HG03571 (cell line): ENCODE measurements around the gene PLD1.
"Not testable (repeated sequence)": the region's sequence is repeated elsewhere in the genome, so short reads cannot be mapped to it uniquely, and the experiment has no call there.

Source experiments
- ATAC-seq: cut with Tn5 transposase; IDR thresholded peaks from one replicate; pipeline ENCODE4 v1.9.1; 2021; ENCODE audit not compliant: unreplicated experiment

The PLD1 gene

GRCh38 chr3:171809861-171810628, at the start of gene PLD1:
PLD1 (minus strand) TSS chr3:171810483; CDS start chr3:171738051, 72,432 bp downstream.
- ATAC-seq, result peak; percentile 63

- not testable (repeated sequence) for ATAC-seq
Measured at GRCh38 chr3:171858770-171859169, 48.5 kb upstream of the PLD1 start.

- ATAC-seq, result no peak
Measured at GRCh38 chr3:171854649-171855305, 44.5 kb upstream of the PLD1 start.

DNA sequence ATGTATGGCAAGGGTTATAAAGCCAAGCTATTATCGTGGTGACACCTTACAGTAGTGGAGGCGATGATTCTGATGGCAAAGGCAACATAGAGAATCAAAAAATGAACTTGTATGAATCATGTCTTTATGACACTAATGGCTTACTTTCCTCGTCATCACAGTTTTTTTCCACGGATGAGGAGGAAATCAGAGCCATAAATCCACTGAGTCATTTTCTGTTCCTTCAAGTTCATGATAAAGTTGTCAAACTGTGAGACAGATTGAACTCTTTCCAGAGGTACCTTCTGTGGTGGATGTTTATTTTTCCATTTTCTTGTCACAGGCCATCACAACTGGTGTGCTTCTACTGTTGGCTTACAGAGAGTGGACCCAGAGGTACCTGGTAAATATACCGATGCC, 41.4 kb upstream of the PLD1 start:
- ATAC-seq, result no peak

DNA sequence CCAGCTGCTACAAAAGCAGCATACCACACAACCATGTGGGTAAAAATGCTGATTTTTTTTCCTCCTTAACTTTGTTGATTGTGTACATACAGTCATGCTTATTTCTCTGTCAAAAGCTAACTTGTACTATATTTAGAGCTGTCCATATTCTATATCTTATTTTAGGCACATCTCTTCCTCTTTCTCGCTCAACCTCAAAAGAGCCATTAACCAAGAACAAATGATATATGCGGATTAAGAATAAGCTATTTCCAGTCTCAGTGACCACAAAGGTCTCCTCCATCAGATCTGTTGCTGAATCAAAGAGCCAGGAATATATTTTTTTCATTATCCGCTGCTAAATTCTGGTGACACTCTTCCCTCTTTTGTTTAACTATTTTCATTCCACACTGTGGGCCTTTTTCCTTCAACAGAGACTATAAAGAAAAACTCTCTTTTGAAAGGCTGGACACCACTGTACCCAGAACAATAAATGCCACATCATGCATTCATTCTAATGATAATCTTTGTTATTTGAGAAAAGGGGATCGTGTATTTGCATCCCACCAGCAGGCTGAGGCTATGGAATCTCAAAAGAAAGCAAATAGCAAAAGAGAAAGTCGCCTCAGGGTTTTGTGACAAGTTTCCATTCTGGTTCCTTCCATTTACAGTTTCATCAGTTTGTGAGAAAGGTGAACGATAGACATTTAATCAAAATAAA, 40.8 kb upstream of the PLD1 start:
- ATAC-seq, result no peak

- ATAC-seq, result no peak
Measured at GRCh38 chr3:171850320-171850959, 40.2 kb upstream of the PLD1 start.

DNA sequence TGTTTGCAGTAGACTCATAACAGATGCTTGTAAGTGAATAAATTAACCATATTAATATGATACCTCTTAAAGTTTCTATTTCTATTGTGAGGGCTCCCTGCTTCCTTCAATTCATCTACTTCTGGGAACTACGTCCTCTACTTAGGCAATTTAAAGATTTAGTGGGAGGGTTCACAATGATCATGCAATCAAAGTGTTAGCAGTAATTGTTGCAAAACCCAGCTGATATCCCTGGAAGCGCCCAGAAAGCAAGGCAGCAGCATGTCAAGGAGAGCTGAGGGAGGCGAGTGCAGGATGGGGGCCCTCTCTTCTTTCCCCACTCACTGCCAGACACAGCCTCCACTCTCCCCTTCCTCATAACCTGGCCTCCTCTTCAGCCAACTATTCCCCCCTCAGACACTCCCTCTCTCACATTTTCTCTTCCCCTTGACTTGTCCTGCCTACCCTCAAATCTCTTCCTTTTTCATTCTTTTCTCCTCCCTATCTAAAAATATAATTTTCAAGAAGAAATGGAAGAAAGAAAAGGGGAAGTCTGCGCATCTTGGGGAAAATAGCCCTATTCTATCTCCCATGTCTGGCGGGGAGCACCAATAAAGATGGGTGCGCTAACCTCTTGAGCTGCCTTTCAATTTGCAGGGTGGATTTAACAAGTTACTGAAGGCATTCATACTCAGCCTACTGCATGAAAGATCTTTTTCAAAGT, 39.5 kb upstream of the PLD1 start:
- no peak for ATAC-seq

GRCh38 chr3:171847595-171848259, 37.4 kb upstream of the PLD1 start:
- ATAC-seq, result no peak

GRCh38 chr3:171847133-171847532, 36.9 kb upstream of the PLD1 start:
- no peak for ATAC-seq

DNA sequence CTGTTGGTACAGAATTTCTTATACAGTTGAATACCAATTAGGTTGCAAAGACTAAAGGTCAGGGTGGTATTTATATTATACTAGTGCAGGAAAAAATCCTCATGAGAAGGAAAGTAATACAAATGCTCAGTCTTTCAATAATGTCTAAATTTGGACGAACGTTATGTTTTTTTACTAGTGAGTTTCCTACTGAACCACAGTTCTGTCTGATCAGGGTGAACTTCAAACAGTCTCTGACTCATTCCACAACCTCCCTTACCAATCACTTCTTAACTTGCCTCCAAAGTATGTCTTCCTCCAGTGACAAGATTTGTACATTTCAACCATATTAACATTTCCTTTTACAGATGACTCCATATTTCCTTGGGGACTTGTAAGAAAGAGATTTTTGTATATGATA, 36.3 kb upstream of the PLD1 start:
- peak; percentile 91 for ATAC-seq

GRCh38 chr3:171845481-171846284, 35.4 kb upstream of the PLD1 start:
- ATAC-seq, result no peak

DNA sequence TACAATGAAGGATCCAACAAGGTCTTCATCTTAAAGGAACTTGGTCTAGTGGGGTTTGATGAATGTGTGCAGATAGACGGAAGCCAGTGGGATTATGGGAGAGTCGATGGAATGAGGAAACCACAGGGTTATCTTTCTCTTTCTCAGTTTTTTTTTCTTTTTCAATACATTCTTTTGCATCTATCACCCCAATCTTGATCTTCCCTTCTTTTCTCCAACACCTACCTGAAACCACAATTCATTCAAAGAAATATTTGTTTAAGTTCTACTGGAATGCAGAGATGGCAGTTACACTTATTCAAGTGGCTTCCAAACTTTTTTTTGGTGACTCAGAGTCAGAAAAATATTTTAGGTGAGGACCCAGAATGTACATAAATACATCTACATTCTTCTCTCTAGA, 34.6 kb upstream of the PLD1 start:
- ATAC-seq, result no peak

DNA sequence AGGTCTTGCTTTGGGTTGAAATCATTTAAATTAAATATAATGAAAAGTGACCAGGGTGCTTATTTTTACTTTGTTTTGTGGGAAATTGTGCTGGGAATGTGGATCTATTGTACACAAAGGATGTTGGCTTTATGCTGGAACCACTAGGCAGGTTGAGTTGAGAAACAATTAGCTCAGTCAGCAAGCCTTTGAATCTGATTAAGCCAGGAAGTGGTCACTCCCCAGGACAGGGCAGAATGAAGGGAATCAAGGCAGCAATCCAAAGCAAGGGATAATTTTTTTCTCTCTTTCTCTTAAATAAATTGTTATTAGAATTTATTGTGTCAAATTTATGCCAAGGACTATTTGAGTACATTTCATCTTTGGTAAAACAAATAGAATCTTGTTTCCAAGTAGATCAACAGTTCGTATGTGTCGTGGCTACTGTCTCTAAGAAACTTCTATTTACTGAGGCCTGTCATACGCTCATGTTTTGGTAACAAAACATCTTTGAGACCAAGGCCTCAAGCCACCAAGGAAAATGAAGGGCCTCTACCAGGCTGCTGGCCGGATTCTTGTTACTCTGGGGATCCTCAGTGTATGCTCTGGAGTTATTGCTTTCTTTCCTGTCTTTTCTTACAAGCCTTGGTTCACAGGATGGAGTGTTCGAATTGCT, 32.7 kb upstream of the PLD1 start, which contains the start of gene TMEM212:
TMEM212 (plus strand) TSS at position 486 of the 655 bp plus-strand sequence; CDS start at position 521, 35 bp downstream.
- no peak for ATAC-seq

DNA sequence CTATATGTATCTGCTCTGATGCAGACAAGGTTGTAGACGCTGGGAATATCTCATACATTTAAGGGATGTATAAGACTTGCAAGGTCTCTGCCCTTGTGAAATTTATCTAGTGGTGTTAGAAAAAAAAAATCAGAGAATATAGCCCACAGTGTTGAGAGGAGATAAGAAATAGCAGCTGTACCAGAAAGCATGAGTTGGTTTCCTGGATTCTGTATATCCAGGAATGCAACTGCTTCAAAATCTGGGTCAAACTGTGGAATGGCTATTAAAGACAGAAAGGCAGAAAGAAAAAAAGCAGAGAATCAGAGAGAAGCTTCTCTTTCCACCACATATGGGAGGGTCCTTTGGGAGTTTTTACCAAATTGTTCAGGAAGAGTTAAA, 31.3 kb upstream of the PLD1 start:
- no peak for ATAC-seq

- ATAC-seq, result no peak
Measured at GRCh38 chr3:171840811-171841619, 30.7 kb upstream of the PLD1 start.

DNA sequence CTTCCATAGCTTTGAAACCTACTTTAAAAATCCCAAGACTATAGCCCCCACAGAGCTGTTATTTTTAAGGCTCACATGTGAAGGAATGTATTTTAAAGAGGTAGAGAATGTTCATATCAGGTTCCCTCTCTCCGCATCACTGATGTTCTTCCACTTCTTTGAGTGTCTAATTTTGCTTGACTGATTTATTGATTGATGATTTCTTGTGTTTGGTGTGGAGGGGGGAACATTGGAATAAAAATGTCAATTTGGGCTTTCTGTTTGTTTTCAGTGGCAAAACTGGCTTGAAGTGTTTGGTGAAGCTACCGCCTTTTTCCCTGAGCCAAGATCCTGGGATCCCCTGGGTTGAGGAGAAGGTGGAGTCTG, 30.1 kb upstream of the PLD1 start:
- no peak for ATAC-seq

GRCh38 chr3:171839270-171839669, 29.0 kb upstream of the PLD1 start:
- ATAC-seq, result no peak

DNA sequence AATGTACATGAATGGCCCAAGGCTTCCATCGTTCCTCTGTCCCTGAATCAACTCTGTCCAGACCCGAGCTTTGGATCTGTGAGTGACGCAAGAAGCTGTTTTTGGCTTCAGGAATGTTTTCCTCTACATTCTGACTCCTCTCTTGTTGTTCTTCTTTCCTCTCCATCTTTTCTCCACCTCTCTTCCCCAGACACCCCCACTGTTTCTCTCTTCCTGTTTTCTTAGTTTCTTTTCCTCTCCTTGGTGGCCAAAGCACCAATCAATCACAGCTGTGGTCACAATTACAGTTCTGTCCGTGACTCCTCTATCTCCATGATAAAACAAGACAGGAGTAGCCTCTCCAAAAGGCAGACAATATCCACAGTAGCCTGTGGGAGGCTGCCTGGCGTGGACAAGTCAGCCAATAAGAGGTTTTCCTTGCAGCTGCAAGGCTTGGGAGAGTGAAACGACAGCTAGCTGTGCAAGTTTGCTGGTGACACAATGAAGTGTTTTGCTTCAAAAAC, 28.0 kb upstream of the PLD1 start:
- ATAC-seq, result no peak
